Effector CD8-positive, alpha-beta T cell (primary cell): ENCODE measurements around the gene MYOM1.
"Not testable (repeated sequence)": the region's sequence is repeated elsewhere in the genome, so short reads cannot be mapped to it uniquely, and the experiment has no call there.

Experiments used
- DNase-seq: peaks from one replicate; lab custom pipeline; 2025; lab: John Stamatoyannopoulos, UW

MYOM1 gene

DNA sequence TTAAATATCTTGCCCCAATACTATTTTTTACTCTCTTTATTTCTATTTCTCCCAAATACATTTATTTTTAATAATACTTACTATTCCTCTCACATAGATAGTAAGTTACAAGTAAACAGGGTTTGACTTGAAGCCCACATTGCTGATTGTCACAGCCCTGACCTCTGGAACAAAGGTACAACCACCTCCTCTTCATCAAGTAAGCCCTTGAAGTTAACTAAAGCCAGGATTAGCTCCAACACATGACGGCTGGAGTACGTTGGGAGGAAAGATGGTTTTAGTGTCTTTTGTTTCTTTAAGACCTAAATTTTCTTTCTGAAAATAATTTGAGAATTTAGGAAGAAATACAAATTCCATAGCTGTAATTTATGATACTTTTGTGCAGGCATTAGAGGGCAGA is 949 bp downstream of the MYOM1 start:
- DNase-seq: no peak

DNA sequence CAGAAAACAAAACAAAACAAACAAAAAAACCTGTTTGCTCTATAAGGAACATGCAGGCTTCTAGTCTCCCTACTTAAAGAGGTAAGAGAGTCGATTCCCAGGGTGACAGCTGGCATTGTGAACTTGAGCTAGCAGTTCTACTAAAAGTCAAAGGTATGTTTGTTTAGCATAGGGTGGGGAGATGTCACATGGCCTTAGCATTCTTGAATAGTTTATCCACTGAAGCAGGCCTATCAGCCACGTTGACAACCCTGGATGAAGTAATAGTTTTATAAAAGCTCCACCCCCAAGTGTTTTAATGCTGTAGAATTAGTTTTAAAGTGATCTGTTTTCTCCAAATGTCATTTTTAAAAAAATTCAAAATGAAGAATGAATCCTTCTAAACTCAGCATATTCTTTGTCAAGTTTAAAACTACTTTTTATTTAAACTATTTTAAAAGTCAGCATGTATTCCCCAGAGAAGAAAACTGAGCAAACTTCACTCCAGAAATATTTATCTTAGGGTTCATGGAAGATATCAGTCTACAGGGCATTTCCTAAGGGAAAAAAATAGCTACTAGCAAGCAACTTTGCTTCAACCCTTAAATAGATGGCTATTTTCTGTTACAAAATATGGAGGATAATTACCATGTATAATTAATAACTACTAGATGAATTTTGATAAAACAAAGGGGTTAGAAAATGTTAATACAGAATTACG is 1.7 kb downstream of the MYOM1 start:
- DNase-seq: no peak

DNA sequence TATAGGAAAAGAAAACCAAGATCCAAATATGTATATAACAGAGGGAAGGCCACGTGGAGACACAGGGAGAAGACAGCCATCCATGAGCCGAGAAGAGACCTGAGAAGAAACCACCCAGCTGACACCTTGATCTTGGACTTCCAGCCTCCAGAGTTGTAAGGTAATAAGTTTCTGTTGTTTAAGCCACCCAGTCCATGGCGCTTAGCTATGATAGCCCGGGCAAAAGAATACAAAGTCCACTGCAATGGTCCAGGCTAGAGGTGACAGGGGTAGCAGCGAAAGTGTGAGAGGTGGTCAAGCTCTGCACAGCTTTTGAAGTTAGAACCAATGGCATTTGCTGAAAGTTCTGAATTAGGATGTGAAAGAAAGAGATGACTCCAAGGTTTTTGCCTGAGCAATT is 2.8 kb downstream of the MYOM1 start:
- DNase-seq: no peak

DNA sequence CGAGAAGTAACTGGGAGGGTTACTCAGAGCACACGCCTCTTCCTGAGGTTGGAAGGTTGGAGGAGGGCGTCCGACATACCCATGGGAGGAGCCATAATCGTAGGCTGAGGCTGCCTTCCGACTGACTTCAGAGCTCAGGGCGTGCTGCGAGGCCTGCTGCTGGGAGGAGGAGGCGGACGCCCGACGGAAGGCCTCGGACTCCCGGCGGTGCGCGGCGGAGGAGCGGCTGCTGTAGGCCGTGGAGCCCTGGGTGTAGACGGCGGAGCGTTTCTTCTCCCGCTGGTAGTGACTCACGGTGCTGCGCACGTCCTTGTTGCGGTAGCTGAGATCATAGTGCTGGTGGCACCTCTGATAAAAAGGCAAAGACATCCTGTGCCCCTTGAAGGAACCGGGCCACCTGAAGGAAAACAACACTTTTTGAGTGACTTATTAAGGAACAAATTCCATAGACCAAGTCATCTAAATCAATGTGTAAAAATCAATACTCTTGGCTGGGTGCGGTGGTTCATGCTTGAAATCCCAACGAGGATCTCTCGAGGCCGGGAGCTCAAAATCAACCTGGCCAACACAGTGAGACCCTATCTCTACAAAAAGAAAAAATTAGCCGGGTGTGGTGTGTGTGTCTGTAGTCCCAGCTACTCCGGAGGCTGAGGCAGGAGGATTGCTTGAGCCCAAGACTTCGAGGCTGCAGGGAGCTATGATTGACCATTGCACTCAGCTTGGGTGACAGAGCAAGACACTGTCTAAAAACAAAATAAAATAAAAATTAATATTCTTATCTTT is 4.7 kb downstream of the MYOM1 start:
- no peak for DNase-seq

DNA sequence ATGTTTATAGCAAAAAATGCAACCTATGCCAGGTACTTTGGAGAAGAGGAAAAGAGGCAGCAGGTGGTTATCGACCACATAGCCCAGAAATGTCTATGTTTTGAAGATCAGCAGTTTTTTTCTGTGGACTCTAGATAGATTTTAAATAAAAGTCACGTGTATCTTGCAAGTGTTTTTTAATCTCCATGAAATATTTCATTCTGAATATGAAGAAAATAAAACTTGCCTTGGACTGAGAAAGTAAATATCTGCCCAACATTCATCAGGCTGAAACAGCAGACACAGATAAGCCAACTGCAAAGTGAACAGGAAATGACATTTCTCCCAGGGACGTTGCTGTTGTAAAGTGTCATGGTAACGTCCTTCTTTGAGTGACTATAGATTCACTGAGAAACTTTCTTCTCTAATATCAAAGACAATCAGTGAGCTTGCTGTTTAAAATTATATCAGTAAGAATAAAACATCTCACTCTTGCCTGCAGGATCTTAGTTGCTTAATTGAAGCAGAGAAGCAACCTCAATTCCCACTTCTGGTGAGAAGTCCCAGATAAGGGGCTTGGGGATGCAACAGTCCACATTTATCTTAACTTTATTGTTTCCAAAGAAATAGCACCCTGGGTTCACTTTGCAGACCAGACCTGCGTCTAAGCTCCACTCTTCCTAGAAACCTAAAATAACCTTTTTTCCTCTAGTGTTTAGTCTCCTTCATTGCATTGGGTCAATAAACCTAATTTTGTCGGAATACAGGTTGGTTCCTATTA is 6.3 kb downstream of the MYOM1 start:
- DNase-seq: no peak

DNA sequence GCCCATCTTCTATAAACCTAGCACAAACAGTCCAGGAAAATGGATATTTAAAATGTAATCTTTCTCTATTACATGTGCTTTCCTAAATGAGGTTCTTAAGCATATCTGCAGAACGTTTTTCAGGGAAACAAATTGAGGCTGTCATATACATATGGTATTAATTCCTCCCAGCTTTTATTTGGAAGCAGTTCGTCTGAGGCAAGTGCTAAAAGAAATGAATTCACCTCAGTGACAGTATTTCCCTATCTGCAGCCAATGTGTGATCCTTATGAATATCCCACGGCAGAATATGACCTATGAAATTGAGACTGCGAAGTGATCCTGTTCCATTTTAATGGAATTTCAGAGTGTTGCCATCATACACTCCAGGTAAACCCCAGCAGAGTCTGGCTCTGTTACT is 7.1 kb downstream of the MYOM1 start:
- no peak for DNase-seq

DNA sequence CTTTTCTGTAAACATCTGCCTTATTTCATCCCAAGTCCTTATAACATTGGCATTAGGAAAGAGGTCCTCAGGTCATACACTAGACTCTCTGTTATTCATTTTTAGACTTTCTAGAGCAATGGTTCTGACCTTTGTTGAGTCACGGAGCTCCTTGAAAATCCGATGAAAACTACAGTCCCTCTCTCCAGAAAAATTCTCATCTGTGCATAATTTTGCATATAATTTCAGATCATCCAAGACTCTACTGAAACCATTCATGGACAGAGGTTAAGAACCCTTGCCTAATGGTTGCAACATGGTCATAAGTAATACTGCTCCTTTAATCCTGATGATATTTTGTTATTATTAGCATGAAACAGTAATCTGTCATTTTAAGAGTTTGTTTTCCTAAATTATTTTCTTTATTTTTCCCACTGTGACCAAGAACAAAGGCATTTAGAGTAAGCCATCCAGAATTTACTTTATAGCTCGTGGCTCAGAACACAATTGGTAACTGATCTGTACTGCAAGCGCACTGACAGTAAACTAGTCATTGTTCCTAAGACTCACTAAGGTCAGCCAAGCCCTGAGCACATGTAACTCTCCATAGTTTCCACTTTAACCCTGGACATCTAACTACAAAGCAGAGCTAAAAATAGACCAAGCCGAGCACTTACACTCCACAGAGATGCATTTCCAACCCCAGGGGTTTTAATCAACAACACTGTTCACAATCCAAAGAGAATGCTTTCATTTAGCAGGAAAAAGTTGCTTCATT is 8.4 kb downstream of the MYOM1 start:
- no peak for DNase-seq

DNA sequence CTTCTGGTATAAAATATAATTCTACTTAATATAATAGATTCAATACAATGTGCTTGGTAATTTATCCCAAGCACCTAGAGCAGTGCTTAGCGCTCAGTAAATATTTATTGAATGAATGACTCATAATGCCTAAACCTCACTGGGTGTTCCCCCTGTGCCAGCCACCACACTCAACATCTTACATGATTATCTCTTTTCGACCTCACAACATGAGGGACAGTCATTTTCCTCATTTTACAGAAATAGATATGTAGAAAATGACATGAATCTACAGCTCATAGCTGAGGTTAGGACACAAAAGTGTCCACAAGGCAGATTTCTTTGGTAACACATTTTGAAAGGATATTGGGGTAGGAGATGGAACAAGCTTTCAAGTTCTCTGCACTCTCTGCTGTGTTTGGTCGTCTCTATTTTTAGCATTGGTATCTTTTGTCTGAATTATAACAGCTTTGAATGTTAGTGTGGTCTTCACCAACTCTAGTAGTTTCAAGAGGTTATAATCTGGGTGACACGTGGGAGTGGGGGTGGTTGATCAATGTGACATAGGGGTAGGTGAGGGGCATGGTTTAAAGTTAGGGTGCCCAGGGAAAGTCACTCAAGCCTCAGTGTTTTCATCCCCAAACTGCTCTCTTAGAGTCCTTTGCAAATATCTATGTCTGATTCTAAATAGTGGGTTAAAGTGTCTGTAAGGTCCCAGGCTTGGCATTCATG is 9.8 kb downstream of the MYOM1 start:
- DNase-seq: no peak

DNA sequence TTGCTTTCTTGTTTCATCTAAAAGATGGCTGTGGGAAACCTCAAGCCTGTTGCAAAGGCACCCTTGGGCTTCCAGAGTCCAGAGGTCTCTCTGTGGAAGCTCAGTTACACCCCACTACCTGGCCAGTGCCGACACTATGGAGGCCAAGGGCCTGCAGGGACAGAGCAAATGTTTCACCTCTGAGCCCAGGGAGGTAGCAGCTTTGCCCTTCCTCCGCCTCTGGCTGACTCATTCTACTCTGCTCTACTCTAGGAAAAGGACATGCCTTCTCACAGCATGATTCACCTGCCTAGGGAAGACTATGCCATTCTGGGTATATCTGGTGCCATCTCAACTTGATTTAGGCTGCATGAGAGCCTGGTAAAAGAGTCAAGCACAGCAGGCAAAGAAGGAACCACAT is 12.2 kb downstream of the MYOM1 start:
- no peak for DNase-seq

DNA sequence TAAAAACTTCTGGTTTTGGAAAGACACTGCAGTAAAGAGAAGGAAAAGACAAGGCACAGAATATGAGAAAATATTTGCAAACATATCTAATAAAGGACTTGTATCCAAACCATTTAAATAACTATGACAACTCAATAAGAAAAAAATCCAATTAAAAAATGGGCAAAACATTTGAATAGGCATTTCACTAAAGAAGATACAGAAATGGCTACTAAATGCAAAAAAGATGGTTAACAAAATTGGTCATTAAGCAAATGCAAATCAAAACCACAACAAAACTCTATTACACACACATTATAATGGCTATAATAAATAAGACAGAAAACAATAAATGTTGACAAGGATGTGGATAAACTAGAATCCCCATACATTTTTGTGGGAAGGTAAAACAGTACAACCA is 14.5 kb downstream of the MYOM1 start:
- DNase-seq: no peak

DNA sequence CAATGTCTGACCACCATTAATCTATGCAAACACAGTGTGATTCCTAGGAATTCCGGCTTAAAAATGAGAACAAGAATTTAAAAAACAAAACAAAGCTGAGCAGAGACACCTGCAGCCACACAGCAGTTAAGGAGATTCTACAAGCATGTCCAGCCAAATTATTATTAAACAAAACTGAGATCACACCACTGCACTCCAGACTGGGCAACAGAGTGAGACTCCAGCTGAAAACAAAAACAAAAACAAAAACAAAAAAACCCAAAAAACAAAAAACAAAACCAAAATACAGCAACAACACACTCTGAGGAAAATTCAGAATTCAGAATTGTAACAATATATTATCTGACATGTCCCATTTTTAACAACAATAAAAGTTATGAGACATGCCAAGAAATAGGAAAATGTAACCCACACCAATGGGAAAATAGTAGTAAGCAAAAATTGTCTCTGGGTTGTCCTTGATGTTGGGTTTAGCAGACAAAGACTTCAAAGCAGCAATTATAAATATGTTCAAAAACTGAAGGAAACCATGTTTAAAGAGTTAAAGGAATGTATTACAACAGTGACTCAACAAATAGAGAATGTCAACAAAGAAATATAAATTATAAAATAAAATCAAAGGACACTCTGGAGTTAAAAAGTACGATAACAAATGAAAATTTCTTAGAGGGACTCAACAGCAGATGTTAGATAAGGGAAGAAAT is 19.7 kb downstream of the MYOM1 start:
- DNase-seq: no peak

DNA sequence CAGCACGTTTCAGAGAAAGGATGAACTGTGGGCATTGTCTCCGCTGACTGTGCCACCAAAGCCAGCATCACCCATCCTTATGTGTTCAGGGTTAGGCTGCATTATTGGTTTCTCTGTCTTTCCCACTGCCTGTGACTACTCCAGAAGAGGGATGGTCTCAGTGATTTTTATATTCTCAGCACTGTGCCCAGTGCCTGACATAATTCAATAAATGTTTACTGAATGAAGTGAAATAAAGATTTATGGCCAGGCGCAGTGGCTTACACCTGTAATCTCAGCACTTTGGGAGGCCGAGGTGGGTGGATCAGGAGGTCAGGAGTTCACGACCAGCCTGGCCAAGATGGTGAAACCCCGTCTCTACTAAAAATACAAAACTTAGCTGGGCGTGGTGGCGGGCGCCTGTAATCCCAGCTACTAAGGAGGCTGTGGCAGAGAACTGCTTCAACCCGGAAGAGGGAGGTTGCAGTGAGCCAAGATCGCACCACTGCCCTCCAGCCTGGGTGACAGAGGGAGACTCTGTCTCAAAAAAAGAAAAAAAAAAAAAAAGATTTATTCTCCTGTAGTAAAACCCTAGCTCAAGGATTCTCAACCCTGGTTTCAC is 21.4 kb downstream of the MYOM1 start:
- not testable (repeated sequence) for DNase-seq

DNA sequence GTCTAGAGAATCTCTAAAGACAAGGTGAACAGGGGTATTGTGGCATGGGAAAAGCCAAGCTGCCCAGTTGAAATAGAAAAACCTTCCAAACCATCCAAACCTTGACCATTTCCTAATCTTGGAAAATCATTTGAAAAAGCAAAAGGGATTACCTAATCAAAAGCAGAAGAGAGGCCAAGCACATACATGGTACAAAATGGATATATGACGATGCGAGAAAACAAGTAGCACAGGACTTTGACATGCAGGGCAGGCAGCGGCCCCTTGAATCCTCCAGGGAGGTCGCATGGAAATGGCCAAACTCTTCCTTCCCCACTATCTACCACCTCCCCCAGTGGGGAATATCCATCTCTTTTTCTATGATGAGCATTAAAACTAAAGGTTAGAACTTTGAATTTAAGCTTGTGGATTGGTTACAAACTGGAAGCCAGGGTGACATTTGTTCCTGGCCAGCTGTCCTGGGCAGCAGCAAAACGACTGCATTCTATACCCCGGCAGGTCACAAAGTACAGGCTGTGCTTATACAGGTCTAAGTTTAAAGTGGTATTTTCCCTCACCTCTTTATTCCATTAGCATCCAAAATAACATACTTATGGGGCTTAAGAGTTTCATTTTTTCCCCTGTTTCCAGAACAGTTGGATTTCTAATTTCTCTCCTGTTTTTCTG is 24.7 kb downstream of the MYOM1 start:
- DNase-seq: no peak

DNA sequence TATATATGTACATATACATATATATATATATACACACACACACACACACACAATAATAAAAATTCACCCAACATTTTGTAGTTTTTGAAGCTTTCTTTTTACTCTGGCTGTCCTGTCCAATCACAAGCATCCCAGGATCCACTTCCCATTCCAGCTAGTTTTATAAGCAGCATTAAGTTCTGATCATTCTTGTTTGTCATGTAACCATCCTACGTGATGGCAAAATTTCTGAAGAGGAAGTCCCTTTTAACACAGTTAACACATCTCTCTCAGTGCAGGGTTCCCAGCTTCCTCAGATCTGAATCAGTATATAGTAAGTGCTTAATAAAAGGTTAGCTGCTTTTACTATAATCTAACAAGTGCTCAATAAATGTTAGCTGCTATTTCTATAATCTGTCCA is 26.4 kb downstream of the MYOM1 start:
- DNase-seq: no peak

DNA sequence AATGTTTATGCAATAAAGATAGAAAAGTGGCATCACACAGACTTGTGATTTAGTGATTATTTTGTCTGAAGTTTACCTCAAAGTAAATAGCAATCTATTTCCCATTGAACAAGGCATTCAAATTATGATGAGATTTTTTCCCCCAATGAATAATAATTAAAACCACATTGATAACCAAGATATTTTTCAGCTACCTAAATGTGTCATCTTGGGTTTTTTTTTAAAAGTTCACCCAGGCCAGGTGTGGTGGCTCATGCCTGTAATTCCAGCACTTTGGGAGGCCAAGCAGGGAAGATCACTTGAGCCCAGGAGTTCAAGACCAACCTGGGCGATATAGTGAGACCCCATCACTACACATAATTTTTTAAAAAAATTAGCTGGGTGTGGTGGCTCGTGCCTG is 27.0 kb downstream of the MYOM1 start:
- DNase-seq: no peak

DNA sequence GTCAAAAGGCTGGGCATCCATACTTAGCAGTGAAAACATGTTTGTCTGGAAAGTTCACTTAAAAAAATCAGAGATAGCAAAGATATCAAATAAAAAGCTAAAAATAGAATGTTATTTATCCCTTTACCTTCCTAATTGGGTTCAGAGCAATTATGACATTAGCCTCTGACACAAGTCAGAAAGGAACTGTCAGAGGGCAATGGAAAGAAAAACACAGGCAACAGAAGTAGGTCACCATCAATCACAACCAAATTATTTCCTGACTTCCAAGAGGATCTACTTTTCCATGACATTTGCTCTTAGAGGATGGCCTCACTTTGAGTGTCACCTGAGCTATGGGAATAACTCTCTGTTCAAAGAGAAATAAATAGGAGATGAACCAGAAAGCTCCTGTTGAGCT is 27.5 kb downstream of the MYOM1 start:
- no peak for DNase-seq

DNA sequence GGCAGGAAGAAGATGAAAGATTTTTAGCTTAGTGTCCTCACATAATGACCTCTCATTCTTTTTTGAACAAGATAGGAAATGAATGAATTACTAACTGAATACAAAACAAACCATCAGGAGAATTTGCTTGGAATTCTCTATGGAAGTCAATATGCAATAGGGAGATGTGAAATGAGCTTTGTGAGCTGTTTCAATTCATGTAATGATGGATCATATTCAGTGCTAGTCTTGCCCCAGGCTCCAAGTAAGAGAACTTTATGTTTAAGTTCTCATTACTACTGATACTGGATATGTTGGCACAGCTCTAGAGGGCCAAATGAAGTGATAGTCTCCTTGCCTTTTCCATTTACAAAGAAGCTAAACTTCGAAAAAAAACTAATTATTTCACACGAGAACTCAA is 29.2 kb downstream of the MYOM1 start:
- DNase-seq: no peak

DNA sequence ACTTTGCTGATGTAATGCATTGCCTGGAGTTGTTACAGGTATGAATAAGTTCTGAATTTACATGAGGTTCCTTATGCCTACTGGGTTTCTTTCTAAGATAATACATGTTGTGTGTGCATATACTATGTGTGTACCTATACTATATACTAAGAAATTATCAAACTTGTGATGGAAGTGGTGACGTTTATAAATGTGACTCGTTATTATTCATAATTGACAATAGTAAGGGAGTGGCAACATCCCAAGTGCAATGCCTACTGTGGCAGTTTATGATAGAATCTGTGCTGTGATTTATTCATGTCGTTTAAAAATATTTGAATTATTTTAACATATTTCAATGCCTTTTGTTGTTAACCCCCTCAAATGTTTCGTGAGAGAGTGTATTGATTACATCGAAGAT is 29.9 kb downstream of the MYOM1 start:
- DNase-seq: no peak

DNA sequence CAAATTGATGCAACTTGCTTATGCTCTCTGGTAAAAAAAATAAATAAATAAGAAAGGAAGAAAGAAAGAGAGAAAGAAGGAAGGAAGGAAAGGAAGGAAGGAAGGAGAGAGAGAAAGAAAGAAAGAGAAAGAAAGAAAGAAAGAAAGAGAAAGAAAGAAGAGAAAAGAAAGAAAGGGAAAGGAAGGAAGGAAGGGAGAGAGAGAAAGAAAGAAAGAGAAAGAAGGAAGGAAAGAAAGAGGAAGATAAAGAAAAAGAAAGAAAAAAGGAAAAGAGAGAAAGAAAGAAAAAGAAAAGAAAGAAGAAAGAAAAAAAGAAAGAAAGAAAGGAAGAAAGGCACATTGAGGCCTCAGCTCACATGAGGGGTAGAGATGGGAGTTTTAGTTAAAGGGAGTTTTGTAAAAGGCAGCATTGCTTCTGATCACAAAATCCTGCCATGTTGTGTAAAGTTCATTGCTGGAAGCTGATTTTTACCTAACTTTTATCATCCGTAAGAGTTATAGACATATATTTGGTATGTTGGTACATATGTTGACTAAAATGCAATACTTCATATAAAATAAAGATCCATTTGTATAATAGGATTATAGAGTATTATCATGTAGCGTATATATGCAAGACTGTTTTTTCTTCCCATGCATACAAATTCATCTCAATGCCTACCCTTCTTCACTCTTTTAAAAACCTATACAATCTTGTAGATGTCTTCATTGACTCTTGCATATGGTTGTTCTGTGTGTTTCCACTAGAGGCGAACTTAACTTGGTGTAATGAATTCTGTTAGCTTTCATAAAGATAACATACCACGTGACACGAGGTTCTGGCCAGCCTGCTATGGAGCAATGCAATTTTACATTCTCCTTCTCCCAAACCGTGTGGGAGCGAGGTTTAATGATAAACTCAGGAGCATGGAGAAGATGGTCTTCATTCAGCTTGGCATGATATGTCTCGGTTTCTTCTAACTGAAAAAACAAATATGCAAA is 32.8 kb downstream of the MYOM1 start:
- DNase-seq: no peak
